K562 (cell line): Measurements from ENCODE around the gene ADK. TPM values are rescaled to one million over a fixed set of nuclear protein-coding genes. Genes with fewer than 3 reads are reported as not detected.

Experiments
- ATAC-seq: fragments of 200-7000 bp; cut with Tn5 transposase; 3 replicates; pipeline ENCODE4 v1.9.1; 2020; ENCODE audit warnings: moderate library complexity
- BruUV-seq: library from RNA; stranded (reverse); fragments of 400-500 nt; replicated peaks from 2 replicates; lab custom pipeline; 2021; lab: Mats Ljungman, UMichigan
- CTCF ChIA-PET: fragments of 300-600 bp; formaldehyde crosslinking; extraction: SDS; loops from one replicate; lab custom pipeline; 2021; ENCODE audit warnings: low intra/inter-chr PET ratio; lab: Yijun Ruan, JAX
- POLR2A ChIA-PET: fragments of 300-600, 350-650 bp; sonication (Branson Sonifier 250); formaldehyde crosslinking; extraction: SDS; loops from one replicate; lab custom pipeline; 2021; ENCODE audit warnings: antibody characterized with exemption, inconsistent platforms; lab: Yijun Ruan, JAX
- DNase-seq, 4 experiments: peaks; one replicate each; pipeline versions ENCODE4 v3.0.0 to v3.0.0-alpha.2; 2011 to 2018; ENCODE audit warnings: low spot score in 3 of 4, mixed read lengths in 3 of 4; ENCODE audit errors: extremely low read depth in 1 of 4
- FAIRE-seq: peaks from 2 replicates; lab custom pipeline; 2011; peaks lifted over from hg19 to GRCh38; lab: Jason Lieb, UNC
- H2AFZ ChIP-seq: 2 replicates; pipeline ENCODE4 v1.6.0; 2011; ENCODE audit warnings: low read depth, low read length, control low read depth, inconsistent platforms
- H3K27ac ChIP-seq: fragments of 200-600 bp; 3 replicates; pipeline ENCODE4 v1.8.0; 2011; ENCODE audit warnings: low read depth, mild to moderate bottlenecking, control low read depth, inconsistent platforms, low read length, moderate library complexity, mixed read lengths; ENCODE audit errors: extremely low read depth
- H3K27me3 ChIP-seq, 2 experiments: fragments of 300-600 bp in 1 of 2; 2 replicates in 1 of 2; 3 replicates in 1 of 2; pipeline versions ENCODE4 v1.6.0 to v1.8.0; 2011; ENCODE audit warnings: inconsistent platforms in 2 of 2, low read length in 2 of 2, mild to moderate bottlenecking in 1 of 2, mixed read lengths in 1 of 2, moderate library complexity in 1 of 2; ENCODE audit not compliant: control insufficient read depth in 2 of 2, insufficient read depth in 2 of 2
- H3K36me3 ChIP-seq: fragments of 300-600 bp; 3 replicates; pipeline ENCODE4 v1.8.0; 2011; ENCODE audit warnings: mild to moderate bottlenecking, low read length, inconsistent platforms; ENCODE audit not compliant: control insufficient read depth, insufficient read depth
- H3K4me1 ChIP-seq, 2 experiments: fragments of 200-600 bp in 1 of 2; replicated peaks in 1 of 2; 2 replicates in 1 of 2; 3 replicates in 1 of 2; pipeline versions ENCODE4 v1.5.1 to v1.8.0; 2011; ENCODE audit warnings: inconsistent platforms in 2 of 2, low read length in 2 of 2, mild to moderate bottlenecking in 1 of 2, mixed read lengths in 1 of 2, moderate library complexity in 1 of 2; ENCODE audit not compliant: control insufficient read depth in 2 of 2, insufficient read depth in 2 of 2
- H3K4me2 ChIP-seq: 2 replicates; pipeline ENCODE4 v1.6.1; 2011; ENCODE audit warnings: low read length, control low read depth, inconsistent platforms, mixed read lengths; ENCODE audit not compliant: insufficient read depth
- H3K4me3 ChIP-seq: fragments of 200-600 bp; sonication (generic), shearing (Covaris generic); 2 replicates; pipeline ENCODE4 v1.5.1; 2016; ENCODE audit warnings: control low read depth, inconsistent platforms
- H3K79me2 ChIP-seq: fragments of 200-600 bp; 3 replicates; pipeline ENCODE4 v1.8.0; 2011; ENCODE audit warnings: low read length, inconsistent platforms; ENCODE audit not compliant: control insufficient read depth, insufficient read depth
- H3K9ac ChIP-seq, 2 experiments: 2 replicates each; pipeline versions ENCODE4 v1.6.0 to v1.6.1; 2011; ENCODE audit warnings: low read depth in 2 of 2, low read length in 2 of 2, control low read depth in 1 of 2, inconsistent platforms in 1 of 2, mild to moderate bottlenecking in 1 of 2, mixed read lengths in 1 of 2; ENCODE audit not compliant: insufficient read depth in 1 of 2
- H3K9me1 ChIP-seq: one replicate; pipeline ENCODE4 v1.6.0; 2011; ENCODE audit warnings: inconsistent platforms, mild to moderate bottlenecking, low read length, moderate library complexity; ENCODE audit not compliant: control insufficient read depth, insufficient read depth
- H3K9me3 ChIP-seq: replicated peaks from 2 replicates; pipeline ENCODE4 v1.5.1; 2011; ENCODE audit warnings: low read depth, low read length, inconsistent platforms; ENCODE audit not compliant: control insufficient read depth, insufficient read depth
- H4K20me1 ChIP-seq: replicated peaks from 2 replicates; pipeline ENCODE4 v1.6.1; 2011; ENCODE audit warnings: low read length, inconsistent platforms, mixed read lengths; ENCODE audit not compliant: control insufficient read depth, insufficient read depth
- HMG20B ChIP-seq: fragments of 250-450 bp; sonication (Bioruptor Pico); IDR thresholded peaks from 2 replicates; pipeline ENCODE4 v1.5.0; 2021; ENCODE audit warnings: mild to moderate bottlenecking
- MAFG ChIP-seq: fragments of 450-650 bp; conservative IDR thresholded peaks from 2 replicates; pipeline ENCODE4 v1.6.1; 2016; ENCODE audit warnings: missing genetic modification characterization, missing compliant biosample characterization
- NCOA2 ChIP-seq, 2 experiments: fragments of 450-650 bp; IDR thresholded peaks; 2 replicates each; pipeline ENCODE4 v1.6.1; 2018; ENCODE audit warnings: mild to moderate bottlenecking in 2 of 2, moderate library complexity in 1 of 2; ENCODE audit not compliant: partially characterized antibody in 2 of 2
- SMAD2 ChIP-seq: fragments of 150-350 bp; IDR thresholded peaks from 2 replicates; pipeline ENCODE4 v1.6.1; 2014; ENCODE audit warnings: low read depth, mild to moderate bottlenecking, low read length
- STAT6 ChIP-seq: sonication (generic); formaldehyde crosslinking; IDR thresholded peaks from 2 replicates; pipeline ENCODE4 v1.8.1; 2023; ENCODE audit warnings: mild to moderate bottlenecking, missing genetic modification reagents
- ZNF12 ChIP-seq: sonication (generic); formaldehyde crosslinking; IDR thresholded peaks from 2 replicates; pipeline ENCODE4 v1.4.0; 2020; ENCODE audit warnings: mild to moderate bottlenecking, missing genetic modification reagents
- ZNF347 ChIP-seq: fragments of 450-650 bp; formaldehyde crosslinking; IDR thresholded peaks from 2 replicates; pipeline ENCODE4 v1.4.0; 2020; ENCODE audit warnings: low read depth, mild to moderate bottlenecking, moderate library complexity
- ZNF398 ChIP-seq: fragments of 250-450 bp; sonication (Bioruptor Pico); IDR thresholded peaks from 2 replicates; pipeline ENCODE4 v1.8.0; 2021; ENCODE audit warnings: moderate library complexity, mild to moderate bottlenecking, inconsistent platforms
- WGBS: fragments of 100-300 bp; shearing (Covaris generic); methylation state at CpG from one replicate; pipeline ENCODE4 v1.1.6; 2016; ENCODE audit warnings: low coverage, mixed read lengths; ENCODE audit not compliant: insufficient coverage; ENCODE audit errors: missing lambda C conversion rate; 5-methylcytosine and 5-hydroxymethylcytosine counted together
- in situ Hi-C: fragments of 300-500 bp; cut with MboI; formaldehyde crosslinking; loops from 4 replicates; pipeline ENCODE4 v1.15.0; 2018; ENCODE audit warnings: inconsistent platforms, mixed read lengths
- intact Hi-C: fragments of 100-400 bp; cut with micrococcal nuclease; formaldehyde crosslinking; loops from 2 replicates; pipeline ENCODE4 v1.14.2; 2022
- polyA plus RNA-seq, 8 experiments: library from polyadenylated mRNA; depleted of rRNA in 4 of 8; stranded (reverse) in 5 of 8; unstranded in 3 of 8; fragments of >200 nt; fragmentation: Nextera tagmentation in 2 of 8; fragmentation: Illumina TruSeq in 1 of 8; extraction: Ambion mirVana in 2 of 8; extraction: Trizol in 1 of 8; gene quantifications; 2 replicates each; pipeline versions ENCODE4 v1.2.1 to v1.2.3, GENCODE V29; 2011 to 2014; ENCODE audit warnings: inconsistent platforms in 1 of 8, missing spikeins in 1 of 8
- total RNA-seq, 7 experiments: library from RNA; depleted of rRNA in 6 of 7; stranded (reverse); fragments of >200 nt in 6 of 7; fragmentation: Illumina TruSeq in 2 of 7; extraction: Trizol in 2 of 7; gene quantifications; 2 replicates each; pipeline versions ENCODE4 v1.2.1 to v1.2.3, GENCODE V29; 2011 to 2021; ENCODE audit warnings: low replicate concordance in 1 of 7

Gene ADK
- total and polyA plus RNA-seq, 9 of the 15 experiments (the other 6 are each of a cell fraction or from before 2014, with no cell fraction given): 54.2 to 97.8 (median 73.6) TPM

DNA sequence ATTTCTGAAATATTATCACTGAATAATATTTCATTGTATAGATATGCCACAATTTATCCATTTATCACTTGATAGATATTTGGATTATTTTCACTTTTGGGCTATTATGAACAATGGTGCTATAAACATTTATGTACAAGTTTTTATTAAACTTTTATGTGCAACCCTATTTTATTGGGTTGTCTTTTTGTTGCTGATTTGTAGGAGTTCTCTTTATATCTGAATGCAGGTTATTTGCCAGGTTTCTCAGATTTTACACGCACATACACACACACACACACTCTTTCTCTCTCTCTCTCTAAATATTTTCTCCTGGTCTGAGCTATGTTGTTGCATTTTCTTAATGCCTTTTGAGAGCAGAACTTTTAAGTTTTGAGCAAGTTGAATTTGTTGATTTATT, 36.2 kb downstream of the ADK start:
- in situ Hi-C loops (no loop called here), intact Hi-C loops (no loop called here)
- Histone ChIP-seq H3K27me3 (no peaks in the 10 kb centered on the region), H3K36me3 (no peaks in the 10 kb centered on the region; the same call in 2 of the 3 replicates), H3K4me2 (no peak overlapping the region), H3K79me2 (peaks cover 87% of the 10 kb centered on the region), H3K9me1 (no peaks in the 10 kb centered on the region), H3K4me1 (peaks cover 4 to 7% of the 10 kb centered on the region in 2 experiments; a peak in 2 of 5 replicates), H3K9me3 (no peaks in the 10 kb centered on the region), H3K4me3 (no peak overlapping the region), H3K9ac (no peak overlapping the region), H4K20me1 (no peaks in the 10 kb centered on the region)
- ChIA-PET POLR2A (interaction anchor here (0.8 to 4.1 kb wide), 2 partner anchors 10 to 11 kb away, joined by 4 to 41 read pairs; no protein-coding TSS in a partner anchor), CTCF (no interaction called here)
- DNase-seq: no peak
- 77% methylated on average over 1 of the region's 1 CpG for WGBS
- BruUV-seq: no TSS peak
- no peak for FAIRE-seq
- ATAC-seq: no peak
- TF ChIP-seq STAT6 (CRISPR knock-in tag): no peak
- TF ChIP-seq ZNF347 (CRISPR knock-in tag): no peak
- no peak for TF ChIP-seq ZNF398 (CRISPR knock-in tag)
- no peak for TF ChIP-seq ZNF12 (CRISPR knock-in tag)
- no peak for TF ChIP-seq HMG20B (CRISPR knock-in tag)
- no peak for TF ChIP-seq SMAD2
- TF ChIP-seq MAFG (tag): no peak
- TF ChIP-seq NCOA2 (IDR thresholded peaks at IDR 0.05; ENCODE audit: partially characterized antibody in 2 of 2): no peak
- TF ChIP-seq, all 486 proteins: peak for 0
- Histone ChIP-seq H2AFZ (no peak overlapping the region), H3K27ac (no peak overlapping the region)
